HG03095 (cell line): ENCODE measurements around the gene HPN.
"Not testable (repeated sequence)": the region's sequence is repeated elsewhere in the genome, so short reads cannot be mapped to it uniquely, and the experiment has no call there.

Source experiments
- ATAC-seq: cut with Tn5 transposase; IDR thresholded peaks from one replicate; pipeline ENCODE4 v1.9.1; 2021; ENCODE audit warnings: moderate library complexity; ENCODE audit not compliant: unreplicated experiment

Gene HPN

DNA sequence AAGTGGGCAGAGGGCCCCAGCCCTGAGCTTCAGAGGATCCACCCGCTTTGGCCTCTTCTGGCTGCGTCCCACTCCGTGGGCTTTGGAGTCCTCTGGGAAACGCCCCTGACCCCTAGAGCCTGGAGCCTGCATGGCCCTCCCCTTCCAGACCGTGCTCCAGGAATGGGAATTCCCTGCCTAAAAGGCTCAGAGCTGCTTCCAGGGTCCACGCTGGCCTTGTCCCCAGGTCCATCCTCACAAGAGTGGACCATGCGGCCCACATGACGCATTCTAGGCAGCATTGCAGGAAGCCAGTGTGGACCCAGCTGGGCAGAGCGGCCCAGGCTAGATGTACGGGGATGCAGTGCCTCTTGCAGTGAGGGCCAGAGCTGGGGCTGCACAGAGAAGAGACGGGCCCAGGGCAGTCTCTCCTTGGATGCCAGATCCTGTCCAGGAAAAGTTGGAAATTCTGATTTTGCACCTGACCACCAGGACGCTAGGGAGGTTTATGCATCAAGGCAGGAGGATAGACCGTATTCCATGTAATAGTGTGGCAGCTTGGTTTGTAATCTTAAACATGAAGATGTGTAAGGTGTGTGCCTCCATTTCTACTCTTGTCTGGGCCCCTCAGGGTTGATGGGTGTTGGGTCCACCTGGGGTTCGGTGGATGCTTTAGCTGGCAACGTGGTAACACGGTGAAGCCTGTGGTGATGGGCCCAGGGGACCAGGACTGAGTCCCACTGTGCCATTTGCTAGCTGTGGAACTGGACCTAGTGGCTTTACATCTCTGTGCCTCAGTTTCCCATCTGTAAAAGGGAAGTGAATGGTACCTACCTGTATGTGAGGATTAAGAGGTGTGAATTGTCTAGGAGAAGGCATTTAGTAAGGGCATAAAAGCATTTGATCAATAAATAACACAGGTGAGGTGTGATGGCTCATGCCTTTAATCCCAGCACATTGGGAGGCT, 59.3 kb downstream of the HPN start:
- no peak for ATAC-seq

DNA sequence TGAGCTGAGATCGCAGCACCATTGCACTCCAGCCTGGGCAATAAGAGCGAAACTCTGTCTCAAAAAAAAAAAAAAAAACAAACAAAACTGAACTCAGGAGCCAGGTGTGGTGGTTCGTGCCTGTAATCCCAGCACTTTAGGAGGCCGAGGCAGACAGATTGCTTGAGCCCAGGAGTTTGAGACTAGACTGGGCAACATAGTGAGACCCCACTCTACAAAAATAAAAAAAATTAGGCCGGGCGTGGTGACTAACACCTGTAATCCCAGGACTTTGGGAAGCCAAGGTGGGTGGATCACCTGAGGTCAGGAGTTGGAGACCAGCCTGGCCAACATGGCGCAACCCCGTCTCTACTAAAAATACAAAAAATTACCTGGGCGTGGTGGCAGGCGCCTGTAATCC, 60.4 kb downstream of the HPN start:
- ATAC-seq, result not testable (repeated sequence)

DNA sequence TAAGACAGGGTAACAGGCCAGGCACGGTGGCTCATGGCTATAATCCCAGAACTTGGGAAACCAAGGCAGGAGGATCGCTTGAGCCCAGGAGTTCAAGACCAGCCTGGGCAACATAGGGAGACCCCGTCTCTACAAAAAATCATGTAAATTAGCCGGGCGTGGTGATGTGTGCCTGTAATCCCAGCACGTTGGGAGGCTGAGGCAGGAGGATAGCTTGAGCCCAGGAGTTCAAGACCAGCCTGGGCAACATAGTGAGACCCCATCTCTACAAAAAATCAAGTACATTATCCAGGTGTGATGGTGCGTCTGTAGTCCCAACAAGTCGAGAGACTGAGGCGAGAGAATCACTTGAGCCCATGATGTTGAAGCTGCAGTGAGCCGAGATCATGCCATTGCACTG, 62.1 kb downstream of the HPN start:
- not testable (repeated sequence) for ATAC-seq

DNA sequence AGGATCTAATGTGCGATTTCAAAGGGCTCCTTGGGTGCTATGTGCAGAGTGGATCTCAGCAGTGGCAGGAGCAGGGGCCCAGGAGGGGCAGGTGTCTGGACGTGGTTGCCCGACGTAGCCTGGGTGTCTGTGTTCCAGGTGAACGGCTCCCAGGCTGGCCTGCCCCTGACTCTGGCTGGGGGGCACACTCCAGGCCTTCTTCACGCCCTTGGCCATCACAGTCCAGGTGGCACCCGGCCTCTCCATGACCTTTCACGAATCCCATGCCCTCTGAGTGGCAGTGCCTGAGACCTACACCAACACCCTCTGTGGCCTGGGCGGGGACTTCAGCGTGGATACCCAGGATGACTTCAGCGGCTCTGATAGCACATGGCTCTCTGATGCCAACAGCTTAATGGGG, 62.8 kb downstream of the HPN start:
- ATAC-seq, result no peak

DNA sequence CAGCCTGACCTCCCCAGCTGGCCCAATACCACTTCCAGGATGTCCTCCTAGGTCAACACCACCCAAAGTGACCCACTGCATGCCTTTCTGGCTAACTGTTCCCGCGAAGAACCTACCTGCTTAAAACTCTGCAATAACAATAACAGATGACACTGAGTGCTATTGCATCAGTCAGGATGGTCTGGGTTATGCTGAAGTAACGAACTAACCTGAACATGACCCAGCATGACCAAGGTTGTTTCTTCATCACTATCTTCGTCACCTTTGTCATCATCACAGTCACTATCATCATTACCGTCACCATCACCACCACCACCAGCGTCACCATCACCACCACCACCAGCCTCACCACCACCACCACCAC, 63.5 kb downstream of the HPN start:
- no peak for ATAC-seq

DNA sequence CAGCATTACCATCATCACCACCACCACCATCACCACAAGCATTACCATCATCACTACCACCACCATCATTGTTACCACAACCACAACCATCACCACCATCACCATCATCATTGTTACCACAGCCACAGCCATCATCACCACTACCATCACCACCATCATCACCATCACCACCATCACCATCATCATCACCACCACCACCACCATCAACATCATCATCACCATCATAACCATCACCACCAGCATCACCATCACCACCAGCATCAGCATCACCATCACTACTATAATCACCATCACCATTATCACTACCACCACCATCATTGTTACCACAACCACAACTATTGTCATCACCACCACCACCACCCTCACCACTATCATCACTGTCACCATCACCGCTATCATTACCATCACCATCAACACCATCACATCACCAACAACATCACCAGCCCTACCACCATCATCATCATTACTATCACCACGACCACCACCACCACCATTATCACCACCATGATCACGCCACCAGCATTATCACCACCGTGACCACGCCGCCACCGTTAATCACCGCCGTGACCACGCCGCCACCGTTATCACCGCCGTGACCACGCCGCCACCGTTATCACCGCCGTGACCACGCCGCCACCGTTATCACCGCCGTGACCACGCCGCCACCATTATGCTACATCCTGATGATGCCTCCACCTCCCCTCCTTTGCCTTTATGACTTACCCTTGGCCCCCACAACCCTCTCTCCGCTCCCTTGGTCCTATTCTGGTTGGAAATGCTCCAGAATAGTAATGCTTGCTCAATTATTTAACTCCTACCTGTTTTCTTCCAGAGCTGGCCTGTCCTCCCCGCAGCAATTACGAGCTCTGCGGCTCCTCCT, 64.1 kb downstream of the HPN start:
- ATAC-seq, result no peak

DNA sequence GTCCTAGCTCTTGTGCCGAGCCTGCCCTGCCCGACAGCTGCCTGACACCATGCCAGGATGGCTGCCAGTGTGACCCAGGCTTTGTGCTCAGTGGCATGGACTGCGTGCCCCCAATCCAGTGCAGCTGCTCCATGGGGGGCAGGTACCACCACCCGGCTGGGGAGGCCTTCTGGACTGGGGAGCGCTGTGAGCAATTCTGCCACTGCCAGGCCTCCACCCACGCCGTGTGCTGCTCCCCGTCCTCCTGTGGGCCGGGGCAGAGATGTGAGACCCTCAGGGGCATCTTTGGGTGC, 64.7 kb downstream of the HPN start:
- no peak for ATAC-seq

DNA sequence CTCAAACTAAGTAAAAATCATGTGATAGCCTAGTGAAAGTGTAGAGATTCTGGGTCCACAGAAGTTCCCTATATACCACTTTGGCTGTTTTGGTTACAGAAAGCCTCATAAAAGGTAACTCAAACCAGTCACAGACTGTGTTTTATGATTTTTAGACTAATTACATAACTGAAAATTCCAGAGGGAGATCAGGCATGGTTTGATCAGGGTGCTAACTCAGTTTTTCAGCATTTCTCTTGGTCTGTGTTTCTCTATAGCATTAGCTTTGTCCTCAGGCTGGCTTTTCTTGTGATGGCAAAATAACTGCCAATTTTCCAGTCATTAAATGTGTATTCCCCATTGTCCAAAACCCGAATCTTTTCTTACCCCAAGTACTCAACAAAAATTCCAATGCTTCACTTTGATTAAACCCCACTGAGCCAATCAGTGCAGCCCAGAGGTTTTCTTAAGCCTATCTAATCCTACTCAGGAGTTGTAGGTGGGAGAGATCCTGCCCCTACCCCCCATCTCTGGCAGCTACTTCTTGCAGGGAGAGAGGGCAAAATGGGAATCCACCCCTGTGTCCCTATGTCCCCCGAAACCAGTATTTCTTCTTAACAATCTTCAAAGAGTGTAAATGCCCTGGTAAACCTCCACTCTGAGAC, 65.5 kb downstream of the HPN start:
- no peak for ATAC-seq

DNA sequence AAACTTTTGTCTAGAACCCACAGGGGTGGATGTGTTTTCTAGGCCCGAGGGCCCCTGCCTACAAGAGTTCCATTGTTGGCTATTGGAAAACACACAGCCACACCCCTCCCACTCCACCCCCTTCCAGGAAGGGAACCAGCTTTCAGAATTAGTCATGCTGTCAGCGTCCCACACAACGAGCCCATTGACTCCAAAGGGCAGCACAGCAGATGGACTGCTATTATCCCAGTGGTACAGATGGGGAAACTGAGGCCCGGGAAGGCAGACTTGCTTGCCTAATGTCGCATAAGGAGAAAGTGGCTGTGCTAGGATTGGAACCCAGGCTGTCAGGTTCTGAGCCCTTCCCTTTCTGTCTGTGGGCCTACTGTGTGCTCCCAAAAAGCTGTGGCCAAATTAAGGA, 66.0 kb downstream of the HPN start:
- ATAC-seq, result no peak

DNA sequence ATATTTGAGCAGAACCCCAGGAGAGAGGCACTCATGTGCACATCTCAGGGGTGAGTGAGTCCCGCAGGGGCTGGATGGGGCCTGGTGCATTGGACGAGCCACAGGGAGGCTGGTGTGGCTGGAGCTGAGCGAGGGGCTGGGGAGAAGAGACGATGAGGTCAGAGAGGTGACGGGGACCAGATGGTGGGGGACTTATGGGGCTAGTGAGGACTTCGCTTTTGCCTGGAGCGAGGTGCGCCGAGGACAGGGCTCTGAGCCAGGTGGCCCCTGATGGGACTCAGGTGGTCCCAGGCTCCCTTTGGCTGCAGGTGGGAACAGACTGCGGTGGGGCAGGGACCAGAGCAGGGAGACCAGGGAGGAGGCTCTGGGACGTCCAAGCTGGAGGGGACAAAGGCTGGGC, 67.2 kb downstream of the HPN start:
- no peak for ATAC-seq

DNA sequence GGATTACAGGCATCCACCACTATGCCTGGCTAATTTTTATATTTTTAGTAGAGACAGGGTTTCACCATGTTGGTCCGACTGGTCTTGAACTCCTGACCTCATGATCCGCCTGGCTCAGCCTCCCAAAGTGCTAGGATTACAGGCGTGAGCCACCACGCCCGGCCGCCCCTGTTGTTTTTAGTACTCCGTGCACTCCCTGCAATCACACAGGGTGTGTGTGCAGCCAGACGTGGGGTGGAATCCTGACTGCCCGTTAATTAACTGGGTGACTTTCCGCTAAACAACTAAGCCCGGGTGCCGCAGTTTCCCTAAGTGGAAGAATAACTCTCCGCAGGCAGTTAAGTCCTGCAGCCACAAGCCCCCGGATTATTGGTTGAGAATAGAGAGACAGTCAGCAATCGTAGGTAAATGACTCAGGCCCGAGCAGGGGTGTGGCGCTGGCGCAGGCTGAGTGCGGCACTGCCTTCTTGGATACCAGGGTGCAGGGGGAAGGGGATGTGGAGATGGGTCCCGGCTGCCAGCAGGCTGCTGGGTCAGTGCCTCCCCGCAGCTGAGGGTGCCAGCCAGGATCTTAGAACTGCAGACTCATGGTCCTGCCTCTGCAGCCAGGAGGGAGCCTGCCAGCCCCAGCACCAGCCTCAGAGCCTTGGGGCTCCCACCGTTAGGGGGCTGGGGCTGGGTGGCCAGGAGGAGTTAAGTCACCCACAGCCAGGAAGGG, 68.0 kb downstream of the HPN start:
- ATAC-seq, result no peak

DNA sequence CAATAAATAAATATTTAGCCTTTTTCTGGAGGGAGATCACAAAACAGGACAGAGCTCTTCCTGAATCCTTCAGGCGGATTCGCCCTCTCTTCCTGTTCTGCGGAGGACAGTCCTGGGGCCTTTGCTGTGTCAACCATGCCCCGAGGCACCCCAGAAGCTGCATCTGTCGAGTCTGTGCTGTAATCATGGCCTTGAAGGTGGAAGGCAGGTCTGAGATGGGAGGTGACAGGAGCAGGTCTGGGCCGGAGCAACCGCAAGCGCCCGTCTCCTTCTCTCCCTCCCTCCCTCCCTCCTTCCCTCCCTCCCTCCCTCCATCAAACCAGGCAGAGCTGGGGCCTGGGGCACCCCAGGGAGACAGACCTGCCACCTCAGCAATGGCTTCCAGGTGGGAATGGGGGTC, 69.5 kb downstream of the HPN start:
- ATAC-seq, result no peak

DNA sequence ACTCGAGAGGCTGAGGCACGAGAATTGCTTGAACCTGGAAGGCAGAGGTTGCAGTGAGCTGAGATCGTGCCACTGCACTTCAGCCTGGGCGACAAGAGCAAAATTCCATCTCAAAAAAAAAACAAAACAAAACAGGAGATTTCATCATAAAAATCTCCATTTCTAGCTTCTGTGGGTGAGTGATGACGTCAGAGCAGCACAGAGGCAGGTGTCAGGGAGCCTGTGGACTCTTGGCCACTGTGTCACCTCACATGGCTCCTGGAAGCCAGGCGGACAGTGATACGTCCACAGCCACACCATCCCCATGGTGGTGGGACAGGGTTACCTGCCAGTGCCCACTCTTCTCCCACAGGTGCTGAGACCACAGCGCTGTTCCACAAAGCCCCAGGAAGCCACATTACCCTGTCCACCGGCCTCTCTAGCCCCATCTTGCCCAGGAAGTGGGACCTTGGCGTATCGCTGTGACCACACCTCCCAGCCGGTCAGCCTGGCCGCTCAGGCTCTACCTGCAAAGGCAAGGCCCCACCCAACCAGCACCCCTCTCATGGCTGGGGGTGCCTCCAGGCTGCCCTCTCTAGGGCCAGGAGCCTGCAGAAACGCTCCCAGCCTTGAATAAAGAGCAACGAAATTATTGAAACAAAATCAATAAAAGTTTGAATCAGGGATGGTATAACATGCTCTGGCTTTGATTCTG, 71.6 kb downstream of the HPN start:
- ATAC-seq, result no peak

DNA sequence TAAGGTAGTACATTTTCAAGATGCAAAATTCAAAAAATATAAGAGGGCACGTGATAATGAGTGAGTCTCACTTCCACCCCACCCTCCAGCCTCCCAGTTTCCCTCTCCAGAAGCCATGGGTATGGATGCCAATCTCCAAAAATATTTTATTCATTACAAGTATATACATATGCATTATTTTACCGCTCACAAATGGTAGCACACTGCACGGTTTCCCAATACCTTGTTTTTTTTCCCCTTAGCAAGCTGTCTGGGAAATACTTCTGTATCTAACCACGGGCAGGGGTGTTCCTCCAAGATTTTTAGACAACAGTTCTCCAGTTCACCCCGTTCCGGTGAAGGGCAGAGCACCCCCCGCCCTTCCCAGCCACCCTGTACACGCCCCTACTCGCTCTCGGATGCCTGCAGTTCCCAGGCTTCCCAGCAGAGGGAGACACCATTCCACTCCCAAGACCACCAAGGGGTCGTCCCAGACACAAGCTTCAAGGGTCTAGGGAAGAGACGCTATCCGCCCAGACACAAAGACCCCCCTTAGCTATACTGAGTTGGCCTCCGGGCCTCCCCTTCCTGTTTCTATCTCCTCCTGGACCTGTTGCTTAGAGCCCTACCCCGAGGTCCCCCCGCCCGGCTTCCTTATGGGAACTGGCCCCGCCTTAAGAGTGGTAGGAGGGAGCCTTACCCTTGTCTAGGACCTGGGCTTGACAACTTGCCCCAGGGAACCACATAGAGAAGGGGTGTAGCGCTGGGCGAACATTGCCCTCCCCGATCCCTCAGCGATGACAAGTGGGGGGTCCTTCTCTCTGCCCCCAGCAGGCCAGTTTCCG, 73.0 kb downstream of the HPN start:
- no peak for ATAC-seq

DNA sequence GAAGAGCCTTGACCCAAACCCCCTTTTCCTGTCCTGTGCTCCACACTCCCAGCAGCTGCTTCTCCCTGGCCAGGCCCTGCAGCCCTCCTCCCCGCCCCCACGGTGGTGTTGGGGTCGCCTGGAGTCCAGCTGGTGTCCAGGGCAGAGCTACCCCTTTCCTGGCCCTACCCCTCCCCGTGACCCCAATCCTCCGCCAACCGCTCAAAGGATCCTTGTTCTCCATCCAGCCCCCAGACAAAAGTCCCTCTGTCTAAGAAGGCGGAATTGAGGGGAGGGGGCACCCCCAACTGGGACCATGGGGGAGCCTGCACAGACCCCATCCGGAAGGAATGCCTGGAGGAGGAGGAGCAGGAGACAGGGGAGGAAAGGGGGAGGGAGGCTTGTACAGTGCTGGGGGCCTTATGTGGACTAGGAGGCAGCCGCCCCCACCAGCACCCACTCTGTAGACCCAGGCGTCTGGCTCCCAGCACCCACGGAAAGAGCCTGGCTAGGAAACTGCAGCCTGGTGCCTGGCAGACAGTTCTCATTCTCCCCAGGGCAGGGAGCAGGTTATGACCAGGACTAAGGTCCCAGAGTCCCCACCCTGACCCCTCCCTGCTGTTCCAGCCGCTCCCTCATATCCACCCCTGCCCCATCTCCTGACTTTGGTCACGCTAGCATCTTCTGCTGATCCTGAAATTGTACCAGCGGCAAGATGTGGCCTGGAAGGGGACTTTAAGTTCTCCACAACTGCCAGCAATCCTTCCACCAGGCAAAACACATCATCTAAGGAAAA, 73.8 kb downstream of the HPN start, which contains the start of gene FXYD3:
Gene FXYD3 (plus strand): TSS at position 647 of the 775 bp plus-strand sequence. CDS start 3,554 bp downstream, outside the sequence.
- no peak for ATAC-seq
